ENCODE data around the gene ZMYND8.

DNA sequence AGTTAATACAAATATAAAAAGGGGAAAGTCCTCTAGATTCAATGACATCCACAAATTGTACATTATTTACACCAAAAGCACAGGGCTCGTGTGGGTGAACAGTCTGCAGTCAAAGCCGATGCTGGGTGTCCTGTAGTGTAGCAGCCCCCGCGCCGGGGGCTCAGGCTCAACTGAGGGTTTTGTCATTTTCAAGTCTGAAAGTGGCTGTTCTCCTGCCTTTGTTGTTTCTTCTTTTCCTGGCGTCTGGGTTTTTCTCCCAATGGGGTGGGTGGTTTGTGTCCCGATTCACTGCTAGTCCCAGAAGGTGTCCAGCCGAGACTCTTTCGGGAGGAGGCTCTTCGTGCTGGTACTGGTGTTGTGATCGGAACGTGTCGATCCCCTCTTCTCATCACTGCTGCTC is 146.0 kb downstream of the ZMYND8 start:
- TF ChIP-seq, protein P1, sequence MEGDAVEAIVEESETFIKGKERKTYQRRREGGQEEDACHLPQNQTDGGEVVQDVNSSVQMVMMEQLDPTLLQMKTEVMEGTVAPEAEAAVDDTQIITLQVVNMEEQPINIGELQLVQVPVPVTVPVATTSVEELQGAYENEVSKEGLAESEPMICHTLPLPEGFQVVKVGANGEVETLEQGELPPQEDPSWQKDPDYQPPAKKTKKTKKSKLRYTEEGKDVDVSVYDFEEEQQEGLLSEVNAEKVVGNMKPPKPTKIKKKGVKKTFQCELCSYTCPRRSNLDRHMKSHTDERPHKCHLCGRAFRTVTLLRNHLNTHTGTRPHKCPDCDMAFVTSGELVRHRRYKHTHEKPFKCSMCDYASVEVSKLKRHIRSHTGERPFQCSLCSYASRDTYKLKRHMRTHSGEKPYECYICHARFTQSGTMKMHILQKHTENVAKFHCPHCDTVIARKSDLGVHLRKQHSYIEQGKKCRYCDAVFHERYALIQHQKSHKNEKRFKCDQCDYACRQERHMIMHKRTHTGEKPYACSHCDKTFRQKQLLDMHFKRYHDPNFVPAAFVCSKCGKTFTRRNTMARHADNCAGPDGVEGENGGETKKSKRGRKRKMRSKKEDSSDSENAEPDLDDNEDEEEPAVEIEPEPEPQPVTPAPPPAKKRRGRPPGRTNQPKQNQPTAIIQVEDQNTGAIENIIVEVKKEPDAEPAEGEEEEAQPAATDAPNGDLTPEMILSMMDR (IDR thresholded peaks at IDR 0.05; ENCODE audit: extremely low read depth in 1 of 2, insufficient read depth in 1 of 2, low read depth in 1 of 2, low read length in 2 of 2): no peak
- TF ChIP-seq MYC (IDR thresholded peaks at IDR 0.05; ENCODE audit: low read depth, low read length): no peak

Measured in endothelial cell of umbilical vein (primary cell).